Measurements from ENCODE around the gene ARHGAP44.

DNA sequence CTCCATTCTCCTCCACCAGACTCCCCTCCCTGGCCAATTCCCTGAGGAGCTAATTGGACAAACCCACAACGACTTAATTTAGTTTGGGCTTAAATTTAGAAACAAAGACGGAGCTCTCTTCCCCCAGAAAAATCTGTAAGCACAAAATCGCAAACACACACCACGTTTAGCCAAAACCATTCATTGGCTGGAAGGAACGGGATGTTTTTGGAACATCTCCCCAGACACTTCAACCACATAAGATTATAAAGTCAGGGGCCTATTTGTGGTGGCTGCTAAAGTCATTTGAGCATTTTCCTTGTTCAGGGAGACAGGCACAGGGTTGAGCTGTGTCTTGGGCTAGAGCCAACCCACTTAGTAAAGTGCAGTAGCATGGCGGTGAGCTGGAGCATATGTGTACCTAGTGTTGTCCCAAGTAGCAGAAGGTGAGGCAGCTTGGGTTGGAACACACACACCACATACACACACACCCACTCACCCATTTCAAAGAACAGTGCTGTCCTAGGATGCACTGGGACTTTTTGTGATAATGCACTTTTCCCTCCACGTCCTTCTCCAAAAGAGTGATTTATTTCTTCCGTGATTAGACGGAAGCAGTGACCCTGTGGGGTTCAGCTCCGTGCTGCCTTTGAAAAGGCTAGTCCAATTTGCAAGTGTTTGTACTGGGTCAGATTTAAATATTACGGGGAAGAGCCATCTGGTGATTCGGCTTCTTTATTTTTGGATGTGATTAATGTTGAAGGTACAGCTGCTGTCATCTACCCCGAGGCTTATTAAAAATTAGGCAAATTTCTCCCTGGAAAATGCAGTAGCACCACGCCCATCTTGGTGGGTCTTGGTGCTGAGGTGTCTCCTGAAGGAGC, 196.4 kb downstream of the ARHGAP44 start:
- no peak for TF ChIP-seq EZH2 (IDR thresholded peaks at IDR 0.05; ENCODE audit: borderline replicate concordance)
- TF ChIP-seq, protein P1, sequence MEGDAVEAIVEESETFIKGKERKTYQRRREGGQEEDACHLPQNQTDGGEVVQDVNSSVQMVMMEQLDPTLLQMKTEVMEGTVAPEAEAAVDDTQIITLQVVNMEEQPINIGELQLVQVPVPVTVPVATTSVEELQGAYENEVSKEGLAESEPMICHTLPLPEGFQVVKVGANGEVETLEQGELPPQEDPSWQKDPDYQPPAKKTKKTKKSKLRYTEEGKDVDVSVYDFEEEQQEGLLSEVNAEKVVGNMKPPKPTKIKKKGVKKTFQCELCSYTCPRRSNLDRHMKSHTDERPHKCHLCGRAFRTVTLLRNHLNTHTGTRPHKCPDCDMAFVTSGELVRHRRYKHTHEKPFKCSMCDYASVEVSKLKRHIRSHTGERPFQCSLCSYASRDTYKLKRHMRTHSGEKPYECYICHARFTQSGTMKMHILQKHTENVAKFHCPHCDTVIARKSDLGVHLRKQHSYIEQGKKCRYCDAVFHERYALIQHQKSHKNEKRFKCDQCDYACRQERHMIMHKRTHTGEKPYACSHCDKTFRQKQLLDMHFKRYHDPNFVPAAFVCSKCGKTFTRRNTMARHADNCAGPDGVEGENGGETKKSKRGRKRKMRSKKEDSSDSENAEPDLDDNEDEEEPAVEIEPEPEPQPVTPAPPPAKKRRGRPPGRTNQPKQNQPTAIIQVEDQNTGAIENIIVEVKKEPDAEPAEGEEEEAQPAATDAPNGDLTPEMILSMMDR (IDR thresholded peaks at IDR 0.05; ENCODE audit: poor library complexity) = no peak
- no peak for TF ChIP-seq EZH2phosphoT487 (IDR thresholded peaks at IDR 0.05; ENCODE audit: low read depth, severe bottlenecking, unreplicated experiment)
